GM12873 (cell line): ENCODE results near the gene VAV1.

Experiments used
- TF ChIP-seq, protein P1 (sequence below): IDR thresholded peaks from 2 replicates; pipeline ENCODE4 v1.5.1; 2012; ENCODE audit warnings: low read depth, mild to moderate bottlenecking, moderate library complexity, low read length, control low read depth; ENCODE audit not compliant: insufficient read depth; ENCODE audit errors: missing control alignments

The VAV1 gene

DNA sequence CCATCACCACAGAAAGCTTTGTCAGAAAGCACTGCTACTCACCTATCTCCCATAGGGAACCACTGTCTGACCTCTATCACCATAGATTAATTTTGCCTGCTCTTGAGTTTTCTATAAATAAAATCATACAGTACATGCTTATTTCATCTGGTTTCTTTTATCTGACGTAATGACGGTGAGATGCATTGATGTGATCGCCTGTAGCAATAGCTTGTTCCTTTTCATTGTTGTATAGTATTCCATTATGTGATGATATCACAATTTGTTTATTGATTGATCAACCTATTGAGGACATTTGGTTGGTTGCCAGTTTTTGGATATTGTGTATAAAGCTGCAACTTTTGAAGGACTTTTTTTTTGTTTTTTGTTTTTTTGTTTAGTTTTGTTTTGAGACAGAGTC lies 63.0 kb downstream of the VAV1 start:
- TF ChIP-seq, protein P1, sequence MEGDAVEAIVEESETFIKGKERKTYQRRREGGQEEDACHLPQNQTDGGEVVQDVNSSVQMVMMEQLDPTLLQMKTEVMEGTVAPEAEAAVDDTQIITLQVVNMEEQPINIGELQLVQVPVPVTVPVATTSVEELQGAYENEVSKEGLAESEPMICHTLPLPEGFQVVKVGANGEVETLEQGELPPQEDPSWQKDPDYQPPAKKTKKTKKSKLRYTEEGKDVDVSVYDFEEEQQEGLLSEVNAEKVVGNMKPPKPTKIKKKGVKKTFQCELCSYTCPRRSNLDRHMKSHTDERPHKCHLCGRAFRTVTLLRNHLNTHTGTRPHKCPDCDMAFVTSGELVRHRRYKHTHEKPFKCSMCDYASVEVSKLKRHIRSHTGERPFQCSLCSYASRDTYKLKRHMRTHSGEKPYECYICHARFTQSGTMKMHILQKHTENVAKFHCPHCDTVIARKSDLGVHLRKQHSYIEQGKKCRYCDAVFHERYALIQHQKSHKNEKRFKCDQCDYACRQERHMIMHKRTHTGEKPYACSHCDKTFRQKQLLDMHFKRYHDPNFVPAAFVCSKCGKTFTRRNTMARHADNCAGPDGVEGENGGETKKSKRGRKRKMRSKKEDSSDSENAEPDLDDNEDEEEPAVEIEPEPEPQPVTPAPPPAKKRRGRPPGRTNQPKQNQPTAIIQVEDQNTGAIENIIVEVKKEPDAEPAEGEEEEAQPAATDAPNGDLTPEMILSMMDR = no peak

DNA sequence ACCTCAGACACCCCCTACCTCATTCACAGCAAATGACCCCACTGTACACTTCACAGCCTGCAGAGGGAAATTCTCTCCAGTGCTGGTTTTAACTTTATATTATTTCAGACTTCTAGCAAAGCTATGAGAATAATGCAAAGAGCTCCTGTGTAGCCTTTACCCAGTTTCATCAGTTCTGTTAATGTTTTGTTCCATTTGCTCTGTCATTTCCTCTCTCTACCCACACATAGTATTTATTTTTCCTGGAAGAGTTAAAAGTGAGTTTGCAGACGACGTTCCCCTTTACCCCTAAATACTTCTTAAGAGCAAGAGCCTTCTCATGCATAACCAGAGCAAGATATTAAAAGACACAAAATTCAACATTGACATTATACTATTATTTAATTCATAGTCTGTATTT lies 65.0 kb downstream of the VAV1 start:
- TF ChIP-seq, protein P1 = no peak

DNA sequence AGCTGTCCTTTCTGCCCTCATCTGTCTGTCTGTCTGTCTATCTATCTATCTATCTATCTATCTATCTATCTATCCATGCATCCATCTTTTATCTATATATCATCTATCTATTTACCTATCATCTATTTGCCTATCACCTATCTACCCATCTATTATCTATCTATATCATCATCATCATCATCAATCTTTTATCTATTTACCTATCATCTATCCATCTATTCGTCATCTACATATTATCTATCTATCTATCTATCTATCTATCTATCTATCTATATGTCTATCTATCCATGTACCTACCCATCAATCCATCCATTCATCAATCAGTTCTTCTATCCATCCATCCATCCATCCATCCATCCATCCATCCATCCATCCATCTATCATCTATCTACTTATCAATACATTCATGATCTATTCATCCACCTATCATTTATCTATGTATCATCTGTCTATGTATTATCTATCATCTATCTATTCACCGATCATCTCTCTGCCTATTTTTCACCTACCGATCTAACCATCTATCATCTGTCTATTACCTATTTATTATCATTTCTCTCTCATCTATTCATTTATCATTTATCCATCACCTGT lies 65.7 kb downstream of the VAV1 start:
- TF ChIP-seq, protein P1 = no peak

DNA sequence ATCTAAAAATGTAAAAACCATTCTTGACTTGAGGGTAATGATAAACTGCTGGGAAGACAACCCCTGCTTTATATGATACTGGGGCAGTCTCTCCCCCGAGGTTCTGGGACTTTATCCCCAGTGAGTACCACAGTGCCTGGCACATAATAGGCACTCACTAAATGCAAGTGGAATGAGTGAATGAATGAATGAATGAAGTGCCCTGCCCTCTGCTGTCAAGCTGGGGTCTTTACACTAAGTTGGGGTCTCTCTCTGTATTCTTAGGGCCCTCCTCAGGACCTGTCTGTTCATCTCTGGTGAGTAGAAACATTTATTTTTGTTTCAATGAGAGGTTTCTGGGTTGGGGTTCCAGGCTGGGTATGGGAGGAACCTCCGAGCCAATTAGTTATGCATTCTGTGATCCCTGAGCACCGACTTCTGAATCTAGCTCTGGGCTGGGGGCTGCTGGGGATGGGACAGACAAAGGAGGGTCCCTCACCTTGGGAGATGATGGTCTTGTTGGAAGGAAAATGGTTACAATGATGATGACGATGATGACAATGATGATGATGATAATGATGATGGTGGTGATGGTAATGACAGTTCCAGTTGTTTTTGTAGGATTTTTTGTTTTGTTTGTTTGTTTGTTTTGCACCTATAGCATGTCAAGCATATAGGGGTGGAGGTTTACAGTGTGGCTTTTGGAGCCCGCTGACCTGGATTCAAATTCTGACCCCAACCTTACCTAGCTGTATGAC lies 70.5 kb downstream of the VAV1 start:
- TF ChIP-seq, protein P1 = no peak

DNA sequence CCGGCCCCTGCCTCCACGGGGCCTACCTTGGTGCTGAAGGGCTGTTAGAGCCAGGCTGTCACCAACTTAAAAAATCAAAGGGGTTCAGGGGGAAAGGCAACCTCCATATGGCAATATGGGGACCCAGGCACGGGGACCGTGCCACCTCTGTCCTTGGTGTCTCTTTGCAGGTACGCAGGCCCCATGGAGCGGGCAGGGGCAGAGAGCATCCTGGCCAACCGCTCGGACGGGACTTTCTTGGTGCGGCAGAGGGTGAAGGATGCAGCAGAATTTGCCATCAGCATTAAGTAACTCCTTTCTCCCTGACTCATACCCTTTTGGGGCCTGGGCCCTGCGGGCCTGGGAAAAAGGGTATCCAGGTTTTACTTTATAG lies 75.3 kb downstream of the VAV1 start:
- TF ChIP-seq, protein P1 = no peak

DNA sequence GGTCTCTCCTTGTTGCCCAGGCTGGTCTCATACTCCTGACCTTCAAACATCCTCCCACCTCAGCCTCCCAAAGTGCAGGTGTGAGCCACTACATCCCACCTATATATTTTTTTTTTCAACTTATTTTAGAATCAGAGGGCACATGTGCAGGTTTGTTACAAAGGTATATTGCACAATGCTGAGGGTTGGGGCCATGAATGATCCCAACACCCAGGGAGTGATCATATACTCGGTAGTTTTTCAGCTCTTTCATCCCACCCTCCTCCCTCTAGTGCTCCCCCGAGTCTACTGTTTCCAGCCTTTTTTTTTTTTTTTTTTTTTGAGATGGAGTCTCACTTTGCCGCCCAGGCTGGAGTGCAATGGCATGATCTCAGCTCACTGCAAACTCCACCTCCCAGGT lies 76.5 kb downstream of the VAV1 start:
- TF ChIP-seq, protein P1 = no peak

DNA sequence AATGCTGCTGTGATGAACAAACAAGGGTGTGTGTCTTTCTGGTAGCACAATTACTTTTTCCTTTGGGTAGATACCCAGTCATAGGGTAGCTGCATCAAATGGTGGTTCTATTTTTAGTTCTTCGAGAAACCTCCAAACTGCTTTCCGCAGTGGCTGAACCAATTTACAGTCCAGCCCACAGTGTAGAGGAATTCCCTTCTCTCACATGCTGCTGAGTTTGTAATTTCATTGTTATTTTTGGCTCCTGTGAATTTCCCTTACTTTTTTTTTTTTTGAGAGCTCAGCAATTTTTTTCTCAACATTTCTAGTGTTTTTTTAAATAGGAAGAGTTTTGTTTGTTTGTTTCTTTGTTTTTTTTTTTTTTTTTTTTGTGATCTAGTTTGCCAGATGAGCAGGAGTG lies 77.4 kb downstream of the VAV1 start:
- TF ChIP-seq, protein P1 = no peak
